PC-9 (cell line): Measurements from ENCODE around the gene PACRG. TPM values are rescaled to one million over a fixed set of nuclear protein-coding genes. Genes with fewer than 3 reads are reported as not detected.

Experiments
- BruUV-seq: library from RNA; stranded (reverse); fragments of 400-500 nt; replicated peaks from 2 replicates; lab custom pipeline; 2021; lab: Mats Ljungman, UMichigan
- CTCF ChIA-PET: fragments of 300-600 bp; sonication (Branson Sonifier 250); formaldehyde crosslinking; loops from one replicate; lab custom pipeline; 2022; ENCODE audit warnings: antibody characterized with exemption; lab: Charles Lee
- POLR2A ChIA-PET: fragments of 300-600 bp; sonication (Branson Sonifier 250); formaldehyde crosslinking; loops from one replicate; lab custom pipeline; 2022; ENCODE audit warnings: antibody characterized with exemption; ENCODE audit not compliant: unreplicated experiment; lab: Charles Lee
- DNase-seq, 2 experiments: peaks; one replicate each; pipeline versions ENCODE4 v3.0.0 to v3.0.0-alpha.2; 2015 to 2022; ENCODE audit warnings: mixed read lengths in 1 of 2
- H2AFZ ChIP-seq: fragments of 200-600 bp; sonication (generic); 2 replicates; pipeline ENCODE4 v1.8.1; 2017; ENCODE audit warnings: antibody characterized with exemption
- H3F3A ChIP-seq: fragments of 200-600 bp; sonication (generic); 2 replicates; pipeline ENCODE4 v1.8.1; 2017; ENCODE audit warnings: antibody characterized with exemption, mild to moderate bottlenecking, low read depth; ENCODE audit not compliant: insufficient read depth
- H3K27ac ChIP-seq: fragments of 200-600 bp; sonication (generic); 2 replicates; pipeline ENCODE4 v1.6.1; 2016; ENCODE audit warnings: mixed run types
- H3K27me3 ChIP-seq: fragments of 200-600 bp; sonication (generic); 2 replicates; pipeline ENCODE4 v1.6.1; 2016; ENCODE audit warnings: low read depth, mixed run types; ENCODE audit not compliant: insufficient read depth
- H3K36me3 ChIP-seq: fragments of 200-600 bp; sonication (generic); 2 replicates; pipeline ENCODE4 v1.6.1; 2016; ENCODE audit warnings: low read depth, mixed run types
- H3K4me1 ChIP-seq: fragments of 200-600 bp; sonication (generic); replicated peaks from 2 replicates; pipeline ENCODE4 v1.6.1; 2016; ENCODE audit warnings: mixed run types; ENCODE audit not compliant: insufficient read depth
- H3K4me2 ChIP-seq: fragments of 200-600 bp; sonication (generic); 2 replicates; pipeline ENCODE4 v1.6.1; 2017; ENCODE audit warnings: mixed run types
- H3K4me3 ChIP-seq: fragments of 200-600 bp; sonication (generic); 2 replicates; pipeline ENCODE4 v1.6.1; 2016; ENCODE audit warnings: mixed run types
- H3K79me2 ChIP-seq: fragments of 200-600 bp; sonication (generic); 2 replicates; pipeline ENCODE4 v1.6.1; 2017; ENCODE audit warnings: low read depth, mixed run types
- H3K9me2 ChIP-seq: fragments of 200-600 bp; sonication (generic); 2 replicates; pipeline ENCODE4 v1.8.1; 2017; ENCODE audit warnings: mild to moderate bottlenecking; ENCODE audit not compliant: insufficient read depth
- H3K9me3 ChIP-seq: fragments of 200-600 bp; sonication (generic); 2 replicates; pipeline ENCODE4 v1.8.1; 2016; ENCODE audit warnings: low read depth; ENCODE audit not compliant: insufficient read depth
- H4K20me1 ChIP-seq: fragments of 200-600 bp; sonication (generic); 2 replicates; pipeline ENCODE4 v1.8.1; 2017; ENCODE audit not compliant: insufficient read depth
- CTCF ChIP-seq: fragments of 200-600 bp; sonication (generic); conservative IDR thresholded peaks from 2 replicates; pipeline ENCODE4 v1.6.1; 2017; ENCODE audit warnings: mixed run types, antibody characterized with exemption, mild to moderate bottlenecking, moderate library complexity
- EZH2 ChIP-seq: fragments of 200-600 bp; sonication (generic); IDR thresholded peaks from 2 replicates; pipeline ENCODE4 v1.8.0; 2017; ENCODE audit warnings: antibody characterized with exemption, low read depth
- intact Hi-C: fragments of 100-400 bp; cut with micrococcal nuclease; formaldehyde crosslinking; loops from one replicate; pipeline ENCODE4 v1.10.0; 2022; ENCODE audit not compliant: unreplicated experiment
- total RNA-seq: library from RNA; stranded (reverse); gene quantifications from 2 replicates; pipeline ENCODE4 v1.2.3, GENCODE V29; 2021

The PACRG gene
- total RNA-seq, 1 experiment from 2014 or later: not detected

GRCh38 chr6:163151212-163151611 is 423.4 kb downstream of the PACRG start:
- Histone ChIP-seq H3K27me3 (peaks cover 96% of the 10 kb centered on the region), H3K79me2 (no peaks in the 10 kb centered on the region), H3K9me2 (no peaks in the 10 kb centered on the region), H2AFZ (no peak overlapping the region), H3K27ac (no peak overlapping the region), H3K36me3 (no peaks in the 10 kb centered on the region), H3F3A (no peaks in the 10 kb centered on the region), H3K9me3 (no peaks in the 10 kb centered on the region), H4K20me1 (no peaks in the 10 kb centered on the region), H3K4me1 (no peaks in the 10 kb centered on the region), H3K4me3 (no peak overlapping the region), H3K4me2 (no peak overlapping the region)
- intact Hi-C loops: no loop called here
- no TSS peak for BruUV-seq
- POLR2A ChIA-PET: no interaction called here
- TF ChIP-seq EZH2: no peak
- no peak for TF ChIP-seq CTCF
- DNase-seq: no peak
- CTCF ChIA-PET: no interaction called here

- CTCF ChIA-PET: no interaction called here
- no peak overlapping the region for H3K27ac ChIP-seq
- H4K20me1 ChIP-seq: no peaks in the 10 kb centered on the region
- no peak overlapping the region for H3K4me2 ChIP-seq
- no peaks in the 10 kb centered on the region for H3K9me2 ChIP-seq
- H3K27me3 ChIP-seq: peaks cover 98% of the 10 kb centered on the region
- no peaks in the 10 kb centered on the region for H3F3A ChIP-seq
- no peak overlapping the region for H3K4me3 ChIP-seq
- TF ChIP-seq EZH2 (no peak), CTCF (no peak)
- no peaks in the 10 kb centered on the region for H3K9me3 ChIP-seq
- no TSS peak for BruUV-seq
- H3K79me2 ChIP-seq: no peaks in the 10 kb centered on the region
- H2AFZ ChIP-seq: no peak overlapping the region
- POLR2A ChIA-PET: no interaction called here
- H3K36me3 ChIP-seq: no peaks in the 10 kb centered on the region
- DNase-seq: no peak
- H3K4me1 ChIP-seq: no peaks in the 10 kb centered on the region
- intact Hi-C loops: no loop called here
Measured at GRCh38 chr6:163152701-163153100, 424.9 kb downstream of the PACRG start.

- H3K4me1 ChIP-seq: no peaks in the 10 kb centered on the region; the same call in 1 of the 2 replicates
- H3K79me2 ChIP-seq: no peaks in the 10 kb centered on the region
- intact Hi-C loops: no loop called here
- H3K4me2 ChIP-seq: no peak overlapping the region
- no TSS peak for BruUV-seq
- H2AFZ ChIP-seq: no peak overlapping the region
- H3K9me2 ChIP-seq: no peaks in the 10 kb centered on the region
- no peaks in the 10 kb centered on the region for H3K36me3 ChIP-seq
- TF ChIP-seq CTCF (no peak), EZH2 (no peak)
- DNase-seq: no peak
- no peaks in the 10 kb centered on the region for H3K9me3 ChIP-seq
- H3F3A ChIP-seq: no peaks in the 10 kb centered on the region
- POLR2A ChIA-PET: no interaction called here
- no peaks in the 10 kb centered on the region for H4K20me1 ChIP-seq
- no peak overlapping the region for H3K4me3 ChIP-seq
- CTCF ChIA-PET: no interaction called here
- H3K27me3 ChIP-seq: peaks cover 88% of the 10 kb centered on the region
- no peak overlapping the region for H3K27ac ChIP-seq
Measured at GRCh38 chr6:163159110-163159509, 431.3 kb downstream of the PACRG start.
